ENCODE data around the gene ZNF362. TPM values are rescaled to one million over a fixed set of nuclear protein-coding genes. Genes with fewer than 3 reads are reported as not detected.
A peak's percentile ranks its signal among the peaks of the same experiment; 100 is the strongest.

Gene ZNF362
- total RNA-seq, 2 experiments from 2014 or later: 8.9 to 26.1 TPM

DNA sequence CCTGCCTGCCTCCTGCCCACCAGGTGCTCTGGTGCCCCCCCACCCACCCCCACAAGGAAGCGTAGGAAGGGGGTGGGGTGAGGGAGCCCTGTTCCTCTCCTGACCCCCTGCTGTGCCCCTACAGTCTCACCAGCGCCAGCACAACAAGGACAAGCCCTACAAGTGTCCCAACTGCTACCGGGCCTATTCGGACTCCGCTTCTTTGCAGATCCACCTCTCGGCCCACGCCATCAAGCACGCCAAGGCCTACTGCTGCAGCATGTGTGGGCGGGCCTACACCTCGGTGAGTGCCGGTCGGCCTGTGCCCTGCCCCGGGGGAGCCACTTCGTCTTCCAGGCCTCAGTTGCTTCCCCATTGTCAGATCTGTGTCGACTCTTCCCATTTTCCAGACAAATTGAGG lies 38.7 kb downstream of the ZNF362 start:
- ChIA-PET CTCF (ENCODE audit: unreplicated experiment) (interaction anchor here (0.8 to 1.7 kb wide), 4 partner anchors 19 to 176 kb away, joined by 3 to 4 read pairs (median 4); no protein-coding TSS in a partner anchor), POLR2A (interaction anchor here (0.6 kb wide), 1 partner anchor 8 kb away, joined by 3 read pairs; no protein-coding TSS in a partner anchor)
- TF ChIP-seq EZH2phosphoT487 (IDR thresholded peaks at IDR 0.05; ENCODE audit: borderline replicate concordance, low read depth, low read length): no peak
- TF ChIP-seq, protein P1, sequence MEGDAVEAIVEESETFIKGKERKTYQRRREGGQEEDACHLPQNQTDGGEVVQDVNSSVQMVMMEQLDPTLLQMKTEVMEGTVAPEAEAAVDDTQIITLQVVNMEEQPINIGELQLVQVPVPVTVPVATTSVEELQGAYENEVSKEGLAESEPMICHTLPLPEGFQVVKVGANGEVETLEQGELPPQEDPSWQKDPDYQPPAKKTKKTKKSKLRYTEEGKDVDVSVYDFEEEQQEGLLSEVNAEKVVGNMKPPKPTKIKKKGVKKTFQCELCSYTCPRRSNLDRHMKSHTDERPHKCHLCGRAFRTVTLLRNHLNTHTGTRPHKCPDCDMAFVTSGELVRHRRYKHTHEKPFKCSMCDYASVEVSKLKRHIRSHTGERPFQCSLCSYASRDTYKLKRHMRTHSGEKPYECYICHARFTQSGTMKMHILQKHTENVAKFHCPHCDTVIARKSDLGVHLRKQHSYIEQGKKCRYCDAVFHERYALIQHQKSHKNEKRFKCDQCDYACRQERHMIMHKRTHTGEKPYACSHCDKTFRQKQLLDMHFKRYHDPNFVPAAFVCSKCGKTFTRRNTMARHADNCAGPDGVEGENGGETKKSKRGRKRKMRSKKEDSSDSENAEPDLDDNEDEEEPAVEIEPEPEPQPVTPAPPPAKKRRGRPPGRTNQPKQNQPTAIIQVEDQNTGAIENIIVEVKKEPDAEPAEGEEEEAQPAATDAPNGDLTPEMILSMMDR (conservative IDR thresholded peaks at IDR 0.05; ENCODE audit: low read length): no peak
- no peak overlapping the region for H3K4me2 ChIP-seq (ENCODE audit: low read length)
- no peaks in the 10 kb centered on the region for H4K20me1 ChIP-seq (ENCODE audit: insufficient read depth, low read length)
- no peak overlapping the region for H2AFZ ChIP-seq (ENCODE audit: low read length)
- H3K9me3 ChIP-seq (ENCODE audit: low read length): no peaks in the 10 kb centered on the region
- no peak overlapping the region for H3K27ac ChIP-seq (ENCODE audit: low read depth, low read length, poor library complexity, severe bottlenecking)
- H3K4me1 ChIP-seq (ENCODE audit: insufficient read depth, low read length, poor library complexity, severe bottlenecking): no peaks in the 10 kb centered on the region
- no peaks in the 10 kb centered on the region for H3K79me2 ChIP-seq (ENCODE audit: insufficient read depth, low read depth, low read length)
- DNase-seq (ENCODE audit: low spot score): no peak
- intact Hi-C loops (cut with micrococcal nuclease; ENCODE audit: unreplicated experiment): loop anchor here (1.0 to 10.0 kb wide), 5 partner anchors 72 to 320 kb away; no protein-coding TSS in a partner anchor
- peaks cover 8% of the 10 kb centered on the region; the same call in 1 of the 2 replicates for H3K36me3 ChIP-seq (ENCODE audit: insufficient read depth, low read length)
- no peak overlapping the region for H3K4me3 ChIP-seq (ENCODE audit: low read depth, low read length, poor library complexity, severe bottlenecking)
- BruUV-seq (replicated peaks): no TSS peak
- H3K9me2 ChIP-seq (ENCODE audit: insufficient read depth, low read length): no peaks in the 10 kb centered on the region

DNA sequence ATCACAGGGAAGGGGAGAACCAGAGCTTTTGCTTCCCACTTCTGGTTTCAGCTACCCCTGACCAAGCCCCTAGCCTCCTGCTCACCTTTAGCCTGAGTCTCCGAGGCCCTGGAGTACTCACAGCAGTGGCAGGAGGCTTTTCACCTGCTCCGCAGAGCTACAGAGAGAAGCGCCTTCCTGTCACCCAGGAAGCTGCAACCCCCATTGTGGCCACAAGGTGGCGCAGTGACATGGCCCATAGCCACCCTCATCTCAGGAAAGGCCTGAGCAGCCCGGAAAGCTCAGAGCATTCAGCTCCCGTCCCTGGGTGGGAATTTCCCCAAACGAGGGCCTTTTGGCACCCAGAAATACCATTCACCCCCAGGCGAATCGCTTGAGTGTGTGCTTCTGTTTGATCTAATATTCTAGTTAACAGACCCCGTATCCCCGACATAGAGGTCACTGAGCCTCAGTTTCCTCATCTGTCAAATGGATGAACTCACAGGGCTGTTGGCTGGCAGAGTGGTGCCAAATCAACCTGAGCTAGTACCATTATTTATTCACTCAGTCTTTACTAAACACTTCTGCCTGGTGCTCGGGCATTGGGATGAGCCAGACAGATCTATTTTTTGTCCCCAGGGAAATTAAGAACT lies 39.3 kb downstream of the ZNF362 start:
- Histone ChIP-seq H3K27ac (ENCODE audit: low read depth, low read length, poor library complexity, severe bottlenecking) (no peak overlapping the region), H3K4me1 (ENCODE audit: insufficient read depth, low read length, poor library complexity, severe bottlenecking) (no peaks in the 10 kb centered on the region), H3K4me2 (ENCODE audit: low read length) (no peak overlapping the region), H2AFZ (ENCODE audit: low read length) (no peak overlapping the region), H3K4me3 (ENCODE audit: low read depth, low read length, poor library complexity, severe bottlenecking) (no peak overlapping the region), H3K9me2 (ENCODE audit: insufficient read depth, low read length) (no peaks in the 10 kb centered on the region), H3K36me3 (ENCODE audit: insufficient read depth, low read length) (peaks cover 8% of the 10 kb centered on the region; the same call in 1 of the 2 replicates), H3K9me3 (ENCODE audit: low read length) (no peaks in the 10 kb centered on the region), H3K79me2 (ENCODE audit: insufficient read depth, low read depth, low read length) (no peaks in the 10 kb centered on the region), H4K20me1 (ENCODE audit: insufficient read depth, low read length) (no peaks in the 10 kb centered on the region)
- ChIA-PET POLR2A (interaction anchor here (0.6 kb wide), 1 partner anchor 392 kb away, joined by 3 read pairs; no protein-coding TSS in a partner anchor), CTCF (ENCODE audit: unreplicated experiment) (interaction anchor here (0.6 to 1.1 kb wide), 5 partner anchors 18 to 427 kb away, joined by 3 to 4 read pairs (median 3); no protein-coding TSS in a partner anchor)
- no peak for TF ChIP-seq EZH2phosphoT487 (IDR thresholded peaks at IDR 0.05; ENCODE audit: borderline replicate concordance, low read depth, low read length)
- TF ChIP-seq, protein P1 (conservative IDR thresholded peaks at IDR 0.05; ENCODE audit: low read length): peak; percentile 92
- intact Hi-C loops (cut with micrococcal nuclease; ENCODE audit: unreplicated experiment): loop anchor here (1.0 to 10.0 kb wide), 5 partner anchors 72 to 319 kb away; no protein-coding TSS in a partner anchor
- peak; percentile 77 for DNase-seq (ENCODE audit: low spot score)
- BruUV-seq (replicated peaks): no TSS peak

DNA sequence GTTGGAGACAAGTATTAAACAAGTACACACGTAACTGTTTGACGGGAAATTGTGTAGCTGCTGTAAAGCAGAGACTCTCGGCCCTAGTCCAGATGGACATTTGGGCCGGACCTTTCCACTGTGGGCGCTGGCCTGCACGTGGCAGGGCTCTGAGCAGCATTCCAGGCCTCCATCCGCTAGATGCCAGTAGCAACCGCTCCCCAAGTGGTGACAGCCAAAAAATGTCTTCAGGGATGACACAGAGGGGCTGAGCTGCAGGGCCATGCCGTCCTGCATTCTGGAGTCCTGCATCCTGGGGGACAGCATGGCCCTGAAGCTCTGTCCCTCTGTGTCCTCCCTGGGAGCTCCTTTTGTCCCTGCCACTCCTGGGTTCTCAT lies 39.8 kb downstream of the ZNF362 start:
- peaks cover 8% of the 10 kb centered on the region; the same call in 1 of the 2 replicates for H3K36me3 ChIP-seq (ENCODE audit: insufficient read depth, low read length)
- intact Hi-C loops (cut with micrococcal nuclease; ENCODE audit: unreplicated experiment): loop anchor here (5.0 to 10.0 kb wide), 3 partner anchors 169 to 319 kb away; no protein-coding TSS in a partner anchor
- H3K4me2 ChIP-seq (ENCODE audit: low read length): no peak overlapping the region
- no peaks in the 10 kb centered on the region for H3K9me3 ChIP-seq (ENCODE audit: low read length)
- TF ChIP-seq, protein P1 (conservative IDR thresholded peaks at IDR 0.05; ENCODE audit: low read length): no peak
- TF ChIP-seq EZH2phosphoT487 (IDR thresholded peaks at IDR 0.05; ENCODE audit: borderline replicate concordance, low read depth, low read length): no peak
- no peaks in the 10 kb centered on the region for H3K4me1 ChIP-seq (ENCODE audit: insufficient read depth, low read length, poor library complexity, severe bottlenecking)
- no peaks in the 10 kb centered on the region for H3K79me2 ChIP-seq (ENCODE audit: insufficient read depth, low read depth, low read length)
- no peaks in the 10 kb centered on the region for H3K9me2 ChIP-seq (ENCODE audit: insufficient read depth, low read length)
- no TSS peak for BruUV-seq (replicated peaks)
- no peak for DNase-seq (ENCODE audit: low spot score)
- no peak overlapping the region for H3K4me3 ChIP-seq (ENCODE audit: low read depth, low read length, poor library complexity, severe bottlenecking)
- no peaks in the 10 kb centered on the region for H4K20me1 ChIP-seq (ENCODE audit: insufficient read depth, low read length)
- no peak overlapping the region for H3K27ac ChIP-seq (ENCODE audit: low read depth, low read length, poor library complexity, severe bottlenecking)
- CTCF ChIA-PET (ENCODE audit: unreplicated experiment): interaction anchor here (0.6 to 1.1 kb wide), 3 partner anchors 158 to 427 kb away, joined by 3 to 4 read pairs (median 3); no protein-coding TSS in a partner anchor
- POLR2A ChIA-PET: interaction anchor here (0.6 to 1.0 kb wide), 3 partner anchors 176 to 392 kb away, joined by 3 to 4 read pairs (median 3); partner anchors contain the start of gene ZSCAN20
- no peak overlapping the region for H2AFZ ChIP-seq (ENCODE audit: low read length)
